HG03378 (cell line): Measurements from ENCODE around the gene PKHD1.

Experiments
- ATAC-seq: cut with Tn5 transposase; IDR thresholded peaks from one replicate; pipeline ENCODE4 v1.9.1; 2021; ENCODE audit warnings: mild to moderate bottlenecking, moderate library complexity; ENCODE audit not compliant: unreplicated experiment

The PKHD1 gene

DNA sequence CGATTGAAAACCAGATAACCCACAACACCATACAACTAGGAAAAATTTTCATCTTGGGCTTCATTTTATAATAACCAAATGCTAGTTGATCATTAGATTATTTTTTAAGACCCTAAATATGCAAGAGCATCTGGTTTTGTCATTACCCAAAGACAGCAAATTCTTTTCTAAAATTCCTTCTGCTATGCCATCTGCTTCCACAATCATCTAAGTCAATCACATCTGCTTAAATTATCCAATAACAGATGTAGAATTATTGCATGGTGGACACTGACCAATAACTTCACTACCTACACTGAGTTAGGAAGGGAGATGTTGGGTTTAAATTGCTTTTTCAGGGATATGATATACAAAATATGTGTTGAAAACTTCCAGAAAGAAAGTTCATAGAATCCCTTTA lies 41.9 kb downstream of the PKHD1 start:
- no peak for ATAC-seq

DNA sequence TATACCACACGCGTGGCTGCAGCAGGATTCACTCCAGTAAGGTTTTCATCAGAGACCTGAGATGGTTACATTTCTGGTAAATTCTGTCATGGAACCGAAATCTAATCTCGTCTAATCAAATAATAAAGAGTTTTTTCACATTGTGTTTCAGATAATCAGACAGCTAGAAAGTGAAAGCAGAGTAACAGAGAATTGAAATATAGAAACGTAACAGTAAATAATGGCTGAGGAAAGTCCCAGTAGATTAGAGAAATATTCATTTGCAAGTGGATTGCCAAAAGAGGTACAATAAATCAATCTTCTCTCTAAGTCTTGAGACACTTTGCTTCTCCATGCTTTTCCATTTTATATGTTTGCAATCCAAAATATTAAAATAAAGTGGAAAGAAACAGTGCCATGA lies 42.4 kb downstream of the PKHD1 start:
- no peak for ATAC-seq

DNA sequence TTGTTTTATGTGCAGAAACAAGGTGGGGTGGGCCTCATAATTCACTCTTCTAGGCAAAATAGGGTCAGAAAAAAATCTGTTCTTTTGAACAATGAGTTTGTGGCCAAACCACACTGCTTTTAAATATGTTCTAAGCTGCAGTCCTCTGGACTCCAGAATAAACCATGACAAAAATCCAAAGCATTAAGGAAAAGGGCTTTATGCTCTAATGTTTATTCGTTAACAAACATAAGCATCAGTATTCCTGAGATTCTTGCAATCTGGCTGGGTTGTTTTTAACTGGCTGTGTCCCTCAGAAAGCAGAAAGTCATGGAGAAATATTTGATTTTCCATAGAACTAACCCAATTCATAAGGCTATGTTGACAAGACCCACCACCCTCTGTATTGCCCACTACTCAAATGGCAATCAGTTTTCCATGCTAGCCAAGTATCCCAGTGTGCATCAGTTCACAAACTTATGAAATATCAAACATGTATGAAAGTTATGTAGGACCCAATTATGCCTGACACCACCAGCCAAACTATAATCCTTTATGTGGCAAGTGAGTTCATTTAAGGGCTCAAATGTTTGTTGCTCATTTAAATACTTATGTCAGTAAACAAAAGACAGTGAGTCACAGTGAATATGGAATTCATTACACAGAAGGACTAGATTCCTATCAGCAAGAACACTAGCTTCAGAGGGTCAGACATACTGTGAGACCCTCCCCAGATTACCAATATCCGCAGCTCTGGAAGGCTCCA lies 45.1 kb downstream of the PKHD1 start:
- ATAC-seq, result no peak

DNA sequence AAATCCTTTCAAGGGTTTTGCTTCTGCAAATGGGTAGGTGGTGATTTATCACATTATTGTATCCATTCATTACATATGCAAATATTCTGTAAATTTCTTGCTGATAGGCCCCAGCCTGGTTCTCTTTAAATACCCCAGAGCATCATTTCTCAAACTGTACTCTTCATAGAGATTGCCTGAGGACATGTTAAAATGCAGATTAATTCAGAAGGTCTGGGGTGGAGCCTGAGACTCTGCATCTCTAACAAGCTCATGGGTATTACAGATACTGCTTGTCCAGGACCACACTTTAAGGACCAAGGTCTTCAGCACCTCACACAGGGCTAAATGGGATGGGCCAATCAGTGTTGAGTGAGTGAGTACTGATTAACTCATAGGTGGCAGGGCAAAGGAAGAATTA lies 46.3 kb downstream of the PKHD1 start:
- no peak for ATAC-seq

DNA sequence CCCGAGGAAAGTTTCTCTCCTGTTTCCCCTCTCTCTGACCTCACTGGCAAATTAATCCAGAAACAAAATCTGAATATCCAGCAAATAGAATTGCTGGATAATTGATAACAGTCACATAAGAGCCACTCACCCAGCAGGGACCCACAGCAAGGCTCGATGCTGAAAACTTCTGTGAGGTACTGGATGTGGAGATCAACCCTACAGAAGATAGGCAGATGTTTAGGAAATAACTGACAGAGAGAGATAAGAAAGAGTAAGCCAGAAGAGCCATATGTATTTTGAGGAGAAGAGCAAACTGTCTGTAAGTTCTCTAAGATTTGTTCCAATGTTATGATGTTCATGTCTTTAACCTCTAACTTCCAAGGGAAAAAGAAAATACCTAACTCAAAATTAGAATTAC lies 59.7 kb downstream of the PKHD1 start:
- no peak for ATAC-seq

- ATAC-seq, result no peak
These were observed 62.9 kb downstream of the PKHD1 start for GRCh38 chr6:52024451-52025068.

GRCh38 chr6:52022675-52023074 lies 64.7 kb downstream of the PKHD1 start:
- ATAC-seq, result no peak

GRCh38 chr6:52020945-52021570 lies 66.4 kb downstream of the PKHD1 start:
- no peak for ATAC-seq

- ATAC-seq, result no peak
These were observed 67.5 kb downstream of the PKHD1 start for GRCh38 chr6:52019881-52020280.

DNA sequence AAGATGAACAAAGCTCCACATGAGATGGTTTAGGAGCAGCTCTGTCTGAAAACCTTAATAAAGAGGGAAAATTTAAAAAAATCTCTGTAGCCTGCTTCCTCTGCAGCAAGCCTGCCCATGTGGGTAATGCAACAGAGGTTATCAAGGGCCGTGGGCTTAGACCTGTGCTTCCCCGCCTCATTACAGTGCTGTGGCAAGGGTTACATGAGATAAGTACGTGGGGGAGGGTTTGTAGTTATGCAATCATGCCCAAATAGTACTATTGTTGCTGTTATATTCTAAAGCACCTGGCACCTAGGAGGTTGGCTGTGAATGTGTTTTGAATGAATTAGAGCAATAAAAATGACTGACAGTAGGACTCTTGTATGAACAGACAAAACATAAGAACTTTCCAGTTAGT lies 68.3 kb downstream of the PKHD1 start:
- no peak for ATAC-seq

- ATAC-seq, result no peak
These were observed 70.3 kb downstream of the PKHD1 start for GRCh38 chr6:52016915-52017748.

DNA sequence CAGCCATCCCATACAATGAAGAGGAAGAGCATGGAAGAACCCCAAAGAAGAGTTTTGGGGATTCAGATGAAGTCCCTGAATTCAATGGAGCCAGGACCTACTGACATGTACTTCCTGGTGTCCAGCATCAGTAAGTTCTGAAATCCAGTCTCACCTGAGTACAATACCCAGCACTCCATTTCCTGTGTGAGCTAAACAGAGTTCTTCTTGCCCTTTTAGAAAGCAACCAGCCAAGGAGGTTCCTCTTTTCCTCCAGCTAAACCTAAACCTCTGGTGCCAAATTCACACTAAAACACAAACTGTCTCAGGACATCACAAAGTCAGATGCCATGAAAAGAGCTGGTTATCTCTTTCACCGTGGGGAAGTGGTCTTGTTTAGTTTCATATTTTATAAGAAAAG lies 71.5 kb downstream of the PKHD1 start:
- peak; percentile 57 for ATAC-seq

GRCh38 chr6:52014391-52014790 lies 73.0 kb downstream of the PKHD1 start:
- no peak for ATAC-seq

DNA sequence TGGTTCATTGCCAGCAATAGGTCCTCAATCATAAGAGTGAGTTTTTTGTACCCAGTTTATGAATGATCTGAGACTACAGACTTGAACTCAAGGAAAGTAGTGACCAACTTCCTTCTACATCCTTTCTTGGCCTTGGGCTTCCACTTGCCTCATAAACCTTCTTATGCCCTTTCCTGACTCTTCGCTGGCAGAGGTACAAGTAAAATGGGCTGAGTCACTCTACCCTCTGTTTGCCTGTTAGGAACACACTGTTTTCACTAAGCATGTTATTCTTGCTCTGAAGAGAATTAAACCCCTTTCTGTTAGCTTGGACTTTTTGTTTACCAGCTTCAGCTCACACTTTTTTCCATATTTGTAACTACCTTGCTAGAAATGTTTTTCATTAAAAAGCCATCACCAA lies 74.4 kb downstream of the PKHD1 start:
- ATAC-seq, result no peak

- ATAC-seq, result no peak
These were observed 74.8 kb downstream of the PKHD1 start for GRCh38 chr6:52012582-52012981.

- ATAC-seq, result no peak
These were observed 76.6 kb downstream of the PKHD1 start for GRCh38 chr6:52010806-52011205.

DNA sequence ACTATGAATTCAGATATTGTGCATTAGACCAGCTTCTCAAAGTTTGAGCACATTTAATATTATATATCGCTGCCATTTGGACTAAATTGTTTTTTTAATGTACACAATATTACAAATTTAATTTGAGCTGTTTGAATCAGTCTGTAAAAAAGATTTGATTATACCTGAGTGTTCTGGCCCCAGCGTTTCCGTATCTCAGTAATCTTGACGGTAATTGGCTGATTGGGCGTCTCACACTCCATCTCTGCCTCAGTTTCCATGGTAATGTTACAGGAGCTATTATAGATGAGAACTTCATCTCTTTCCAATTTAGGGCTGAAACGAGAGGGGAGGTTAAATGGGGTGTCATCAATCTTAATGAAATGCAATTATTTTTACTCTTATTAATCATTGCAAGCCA lies 77.3 kb downstream of the PKHD1 start:
- ATAC-seq, result no peak

- no peak for ATAC-seq
These were observed 77.8 kb downstream of the PKHD1 start for GRCh38 chr6:52009466-52010140.

DNA sequence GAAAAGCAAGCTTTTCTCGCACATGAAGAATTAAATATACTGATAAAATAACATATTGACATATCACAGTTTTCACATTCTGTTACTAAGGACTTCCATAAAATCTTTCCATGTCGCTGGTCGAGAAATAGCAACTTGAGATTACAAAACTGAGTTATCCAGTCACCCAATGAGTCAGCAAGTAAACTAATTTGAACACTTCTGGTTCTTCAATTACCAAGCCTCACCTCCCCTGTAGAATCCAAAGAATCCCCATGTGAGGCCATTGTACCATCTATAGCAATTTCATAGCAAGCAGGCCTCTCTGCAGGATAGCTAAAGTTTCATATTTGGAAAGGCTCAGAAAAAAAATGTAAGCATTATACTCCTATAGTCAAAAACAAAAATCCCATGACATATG lies 87.3 kb downstream of the PKHD1 start:
- no peak for ATAC-seq

GRCh38 chr6:51996296-51996947 lies 91.0 kb downstream of the PKHD1 start:
- peak; percentile 95 for ATAC-seq
